Dermis microvascular lymphatic vessel endothelial cell (primary cell): ENCODE data around the gene CILP2. TPM values are rescaled to one million over a fixed set of nuclear protein-coding genes. Genes with fewer than 3 reads are reported as not detected.
A peak's percentile ranks its signal among the peaks of the same experiment; 100 is the strongest.

ENCODE experiments used
- DNase-seq, 2 donors: peaks; one replicate each; pipeline versions ENCODE4 v3.0.0 to v3.0.0-alpha.2; 2010; ENCODE audit warnings: low read depth in 2 of 2
- total RNA-seq: library from RNA; depleted of rRNA; stranded (reverse); fragments of >200 nt; gene quantifications from 2 replicates; pipeline ENCODE4 v1.2.1, GENCODE V29; 2014

The CILP2 gene
- total RNA-seq, 1 donor from 2014 or later, result under 0.01 TPM

- DNase-seq, result peak; percentile 12 to 70
Measured at GRCh38 chr19:19528721-19529490, 9.2 kb upstream of the CILP2 start, which contains the start of gene YJEFN3. YJEFN3 (plus strand) TSS chr19:19528911; CDS start chr19:19528933, 22 bp downstream.

DNA sequence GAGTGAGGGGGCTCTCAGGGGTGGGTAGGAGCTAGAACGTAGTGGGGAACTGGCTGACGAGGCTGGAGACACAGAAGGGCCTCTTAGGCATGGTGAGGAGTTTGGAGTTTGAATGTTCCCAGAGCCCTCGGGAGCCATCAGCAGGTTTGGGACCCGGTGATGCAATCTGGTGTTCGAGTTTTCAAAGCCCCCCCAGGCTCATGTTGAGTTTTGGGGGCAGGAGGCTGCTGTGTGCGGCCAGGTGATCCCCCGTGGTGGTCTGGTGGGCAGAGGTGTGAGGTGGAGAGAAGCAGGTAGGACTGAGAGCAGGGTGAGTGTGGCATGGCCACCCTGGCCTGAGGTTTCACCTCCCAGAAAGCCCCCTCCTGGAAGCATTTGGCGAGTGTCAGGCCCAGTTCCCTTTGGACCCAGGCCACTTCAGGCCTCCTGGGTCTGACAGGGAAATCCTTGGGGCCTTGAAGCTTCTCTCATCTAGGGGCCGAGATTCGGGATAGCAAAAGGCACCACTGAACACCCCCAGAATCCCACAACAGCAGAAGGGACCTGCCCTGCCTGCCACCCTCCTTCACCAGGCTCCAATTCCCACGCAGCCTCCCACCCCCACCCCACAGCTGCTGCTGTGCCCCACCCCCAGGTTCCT lies 8.2 kb upstream of the CILP2 start:
- no peak for DNase-seq

DNA sequence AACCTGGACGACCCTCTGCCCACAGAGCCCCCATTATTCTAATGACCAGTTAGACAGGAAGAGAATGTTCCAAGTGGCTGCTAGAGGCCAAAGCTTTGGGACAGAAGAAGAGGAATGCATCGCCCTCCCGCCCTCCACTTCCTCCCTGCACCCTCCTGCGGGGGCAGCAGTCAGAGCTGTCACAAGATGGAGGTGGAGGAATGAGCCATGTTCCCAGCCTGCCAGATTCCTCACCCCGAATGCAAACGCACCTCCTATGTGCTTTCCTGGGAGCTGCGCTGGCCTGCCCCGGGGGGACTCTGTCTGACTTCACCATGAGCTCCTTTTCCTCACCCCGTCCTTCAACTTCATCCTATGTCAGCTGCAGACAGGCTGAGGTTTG lies 7.7 kb upstream of the CILP2 start:
- no peak for DNase-seq

- no peak for DNase-seq
Measured at GRCh38 chr19:19530889-19531288, 7.2 kb upstream of the CILP2 start.

DNA sequence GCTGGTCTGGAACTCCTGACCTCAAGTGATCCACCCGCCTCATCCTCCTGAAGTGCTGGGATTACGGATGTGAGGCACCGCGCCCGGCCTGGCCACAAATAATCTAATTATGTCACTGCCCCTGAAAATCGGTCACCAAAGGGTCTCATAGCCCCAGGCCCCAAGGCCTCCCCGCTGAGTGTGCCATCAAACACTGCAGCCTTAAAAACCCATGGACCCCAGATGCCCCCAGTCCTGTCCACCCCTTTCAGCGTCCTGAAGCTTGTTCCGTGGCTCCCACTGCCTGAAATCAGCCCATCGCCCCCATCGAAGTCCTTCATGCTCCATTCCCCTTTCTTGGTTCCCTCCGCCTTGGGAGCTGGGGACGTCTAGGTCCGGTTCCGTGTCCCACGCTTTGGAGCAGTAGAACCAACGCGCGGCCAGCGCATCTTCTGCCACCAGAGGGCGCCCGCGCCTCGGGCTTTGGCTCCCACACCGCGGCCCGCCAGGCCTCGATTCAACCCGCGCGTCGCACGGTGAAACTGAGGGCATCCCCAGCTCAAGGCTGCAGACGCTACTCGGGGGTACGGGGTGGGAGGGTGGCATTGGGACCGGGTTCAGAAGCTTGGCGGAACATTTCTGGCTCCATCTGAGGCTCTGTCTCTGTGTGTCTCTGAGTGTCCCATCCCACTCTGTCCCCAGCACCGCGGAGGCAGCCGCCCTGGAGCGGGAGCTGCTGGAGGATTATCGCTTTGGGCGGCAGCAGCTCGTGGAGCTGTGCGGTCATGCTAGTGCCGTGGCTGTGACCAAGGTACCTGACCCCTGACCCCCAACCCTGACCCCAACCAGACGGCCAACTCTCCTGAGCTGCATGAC lies 5.9 kb upstream of the CILP2 start:
- DNase-seq, result peak; percentile 5 to 54

DNA sequence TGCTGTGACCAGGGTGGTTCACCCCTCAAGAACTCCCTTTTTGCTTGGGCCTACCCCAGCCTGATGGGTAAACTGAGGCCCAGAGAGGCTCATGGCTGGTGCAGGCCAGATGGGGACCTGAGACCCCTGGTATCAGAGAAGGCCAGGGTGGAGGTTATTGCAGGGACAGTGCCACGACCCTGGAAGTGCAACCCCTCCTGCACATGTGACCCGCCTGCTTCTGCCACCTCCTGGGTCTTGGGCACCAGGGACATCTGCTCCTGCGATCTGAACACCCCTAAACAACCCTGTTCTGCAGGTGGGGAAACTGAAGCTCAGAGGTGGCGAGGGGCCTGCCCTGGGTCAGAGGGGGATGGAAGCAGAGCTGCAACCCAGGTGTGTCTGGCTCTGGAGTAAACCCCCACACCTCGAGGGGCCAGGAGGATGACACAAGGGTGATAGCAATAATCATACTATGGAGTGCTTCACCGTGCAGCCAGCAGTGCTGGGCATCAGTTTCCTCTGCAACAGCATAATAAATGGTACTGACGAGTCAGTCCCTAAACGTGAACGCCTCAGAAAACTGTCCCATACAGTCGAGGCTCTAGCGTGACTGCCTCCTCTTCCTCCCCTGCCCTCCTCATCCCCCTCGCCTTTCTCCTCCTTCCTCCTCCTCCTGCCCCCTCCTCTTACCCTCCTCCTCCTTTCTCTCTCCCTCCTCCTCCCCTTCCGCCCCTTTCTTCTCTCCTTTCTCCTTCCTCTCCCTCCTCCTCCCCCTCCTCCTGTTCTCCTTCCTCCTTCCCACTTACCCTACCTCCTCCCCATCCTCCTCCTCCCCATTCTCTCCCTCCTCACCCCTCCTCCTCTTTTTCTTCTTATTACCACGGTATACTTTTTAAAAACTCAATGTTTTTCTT lies 5.0 kb upstream of the CILP2 start:
- no peak for DNase-seq

GRCh38 chr19:19533841-19534240 lies 4.2 kb upstream of the CILP2 start:
- DNase-seq, result no peak

- DNase-seq, result no peak
Measured at GRCh38 chr19:19534556-19535265, 3.4 kb upstream of the CILP2 start.

GRCh38 chr19:19535311-19536191 lies 2.5 kb upstream of the CILP2 start:
- no peak for DNase-seq

- no peak for DNase-seq
Measured at GRCh38 chr19:19537075-19538048, 703 bp upstream of the CILP2 start.

- no peak for DNase-seq
Measured at GRCh38 chr19:19538785-19539166, 711 bp downstream of the CILP2 start.

GRCh38 chr19:19539698-19540063 lies 1.6 kb downstream of the CILP2 start:
- no peak for DNase-seq

DNA sequence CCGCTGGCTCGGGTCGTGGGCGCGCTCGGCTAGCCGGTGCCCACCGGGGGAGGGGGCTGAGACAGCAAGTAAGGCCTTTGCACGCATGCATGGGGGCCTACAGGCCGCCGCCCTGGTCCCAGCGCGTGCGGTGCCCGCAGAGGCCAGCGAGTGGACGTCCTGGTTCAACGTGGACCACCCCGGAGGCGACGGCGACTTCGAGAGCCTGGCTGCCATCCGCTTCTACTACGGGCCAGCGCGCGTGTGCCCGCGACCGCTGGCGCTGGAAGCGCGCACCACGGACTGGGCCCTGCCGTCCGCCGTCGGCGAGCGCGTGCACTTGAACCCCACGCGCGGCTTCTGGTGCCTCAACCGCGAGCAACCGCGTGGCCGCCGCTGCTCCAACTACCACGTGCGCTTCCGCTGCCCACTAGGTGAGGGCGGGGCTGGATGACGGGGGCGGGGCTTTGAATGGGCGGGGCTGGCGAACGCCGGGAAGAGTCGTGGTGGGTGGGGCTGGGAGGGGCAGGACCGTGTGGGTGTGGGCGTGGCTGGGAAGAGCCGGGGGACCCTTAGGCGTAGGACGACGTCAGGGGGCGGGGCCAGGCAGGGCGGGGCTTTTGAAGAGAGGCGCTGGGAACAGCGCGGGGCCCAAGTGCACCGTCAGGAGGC lies 2.1 kb downstream of the CILP2 start:
- peak in 1 of 2 donors; percentile 51 for DNase-seq

DNA sequence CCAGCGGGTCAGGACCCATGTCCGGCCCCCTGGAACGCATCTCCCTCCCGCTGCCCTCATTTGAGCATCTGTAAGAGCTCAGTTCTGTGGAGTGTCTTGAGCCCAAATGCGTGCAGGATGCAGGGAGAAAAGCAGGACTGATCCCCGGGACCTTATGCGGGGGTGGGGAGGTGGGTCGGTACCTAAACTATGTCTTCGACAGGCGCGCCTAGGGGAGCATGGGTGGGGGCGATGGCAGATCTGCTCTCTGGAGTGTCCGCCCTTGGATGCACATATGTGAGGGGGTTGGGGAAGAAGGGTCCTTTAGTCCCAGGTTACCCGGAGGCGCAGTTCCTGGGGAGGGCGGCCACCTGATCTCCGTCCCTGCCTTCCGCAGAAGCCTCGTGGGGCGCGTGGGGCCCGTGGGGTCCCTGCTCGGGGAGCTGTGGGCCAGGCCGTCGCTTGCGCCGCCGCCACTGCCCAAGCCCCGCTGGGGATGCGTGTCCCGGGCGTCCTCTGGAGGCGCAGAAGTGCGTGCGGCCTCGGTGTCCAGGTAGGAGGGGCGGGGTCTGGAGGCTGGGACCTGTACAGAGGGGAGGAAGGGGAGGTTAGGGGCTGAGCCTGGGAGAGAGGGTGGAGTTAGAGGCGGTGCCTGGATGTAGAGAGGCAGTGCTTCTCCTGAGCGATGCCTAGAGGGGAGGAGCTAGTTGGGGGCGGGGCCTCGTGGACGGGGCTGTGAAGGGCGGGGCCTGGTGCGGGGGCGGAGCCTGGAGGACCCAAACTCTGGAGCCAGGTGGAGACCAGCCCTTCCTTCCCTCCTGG lies 2.9 kb downstream of the CILP2 start:
- DNase-seq, result peak in 1 of 2 donors; percentile 18

DNA sequence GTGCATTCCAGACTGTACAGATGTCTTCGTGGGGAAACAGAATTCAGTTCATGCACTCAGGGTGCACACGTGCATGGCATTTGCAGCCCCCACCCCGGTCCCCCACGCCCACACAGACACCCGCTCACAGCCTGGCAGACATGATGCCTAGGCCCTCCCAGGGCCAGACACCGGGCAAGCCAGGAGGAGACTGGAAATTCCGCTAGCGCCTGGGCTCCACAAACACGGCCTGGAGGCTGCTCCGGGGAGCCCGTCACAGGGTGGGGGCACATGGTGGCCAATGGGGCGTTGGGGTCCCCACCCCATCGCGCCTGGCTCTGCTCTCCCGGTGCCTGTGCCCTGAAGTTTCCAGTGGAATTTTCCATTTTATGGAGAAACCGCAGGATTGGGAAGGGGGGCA lies 3.6 kb downstream of the CILP2 start:
- no peak for DNase-seq

GRCh38 chr19:19542507-19542906 lies 4.4 kb downstream of the CILP2 start:
- DNase-seq, result no peak

DNA sequence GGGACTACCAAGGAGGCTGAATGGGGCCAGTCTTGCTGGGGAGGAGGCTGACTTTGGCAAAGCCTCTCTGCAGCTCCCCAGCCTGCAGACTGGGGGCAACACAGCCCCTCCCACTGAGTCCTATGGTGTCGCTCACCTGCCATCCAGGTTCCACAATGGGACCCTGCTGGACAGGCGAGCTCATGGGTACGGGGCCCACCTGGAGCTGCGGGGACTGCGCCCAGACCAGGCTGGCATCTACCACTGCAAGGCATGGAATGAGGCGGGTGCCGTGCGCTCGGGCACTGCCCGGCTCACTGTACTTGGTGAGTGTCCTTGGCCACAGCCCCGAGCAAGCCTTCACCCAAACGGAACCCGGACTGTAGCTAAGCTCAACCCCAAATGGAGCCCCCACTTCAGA lies 5.0 kb downstream of the CILP2 start:
- no peak for DNase-seq
